Measurements from ENCODE around the gene FADD.
"Not testable (repeated sequence)": the region's sequence is repeated elsewhere in the genome, so short reads cannot be mapped to it uniquely, and the experiment has no call there.

FADD gene

DNA sequence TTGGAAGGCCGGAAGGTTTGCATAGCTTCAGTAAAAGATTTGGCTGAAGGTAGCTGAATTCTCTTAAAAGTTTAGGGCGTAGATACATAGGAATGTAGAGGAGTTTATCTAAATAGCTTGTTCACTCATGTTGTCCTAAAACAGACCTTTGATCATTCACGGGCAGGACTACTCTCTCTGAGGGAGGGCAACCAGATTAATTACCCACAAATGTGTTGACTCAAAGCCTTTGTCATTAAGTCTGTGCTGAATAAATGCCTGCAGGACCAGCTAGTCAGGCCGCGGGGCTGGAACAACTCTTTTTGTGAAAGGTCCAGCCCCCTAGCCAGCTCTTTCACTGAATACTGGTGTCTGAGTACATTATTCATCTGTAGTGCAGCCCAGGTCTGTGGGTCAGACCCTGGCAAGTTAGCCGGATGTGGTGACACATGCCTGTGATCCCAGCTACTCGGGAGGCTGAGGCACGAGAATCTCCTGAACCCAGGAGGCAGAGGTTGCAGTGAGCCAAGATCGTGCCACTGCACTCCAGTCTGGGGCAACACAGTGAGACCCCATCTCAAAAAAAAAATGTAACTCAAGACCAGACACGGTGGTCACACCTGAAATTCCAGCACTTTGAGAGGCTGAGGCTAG lies 2.8 kb upstream of the FADD start:
- TF ChIP-seq, protein P1, sequence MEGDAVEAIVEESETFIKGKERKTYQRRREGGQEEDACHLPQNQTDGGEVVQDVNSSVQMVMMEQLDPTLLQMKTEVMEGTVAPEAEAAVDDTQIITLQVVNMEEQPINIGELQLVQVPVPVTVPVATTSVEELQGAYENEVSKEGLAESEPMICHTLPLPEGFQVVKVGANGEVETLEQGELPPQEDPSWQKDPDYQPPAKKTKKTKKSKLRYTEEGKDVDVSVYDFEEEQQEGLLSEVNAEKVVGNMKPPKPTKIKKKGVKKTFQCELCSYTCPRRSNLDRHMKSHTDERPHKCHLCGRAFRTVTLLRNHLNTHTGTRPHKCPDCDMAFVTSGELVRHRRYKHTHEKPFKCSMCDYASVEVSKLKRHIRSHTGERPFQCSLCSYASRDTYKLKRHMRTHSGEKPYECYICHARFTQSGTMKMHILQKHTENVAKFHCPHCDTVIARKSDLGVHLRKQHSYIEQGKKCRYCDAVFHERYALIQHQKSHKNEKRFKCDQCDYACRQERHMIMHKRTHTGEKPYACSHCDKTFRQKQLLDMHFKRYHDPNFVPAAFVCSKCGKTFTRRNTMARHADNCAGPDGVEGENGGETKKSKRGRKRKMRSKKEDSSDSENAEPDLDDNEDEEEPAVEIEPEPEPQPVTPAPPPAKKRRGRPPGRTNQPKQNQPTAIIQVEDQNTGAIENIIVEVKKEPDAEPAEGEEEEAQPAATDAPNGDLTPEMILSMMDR (conservative IDR thresholded peaks at IDR 0.05; ENCODE audit: low read depth, low read length), result no peak
- no peak for DNase-seq (ENCODE audit: low read depth)
- H3K4me3 ChIP-seq (ENCODE audit: low read length), result no peak overlapping the region

DNA sequence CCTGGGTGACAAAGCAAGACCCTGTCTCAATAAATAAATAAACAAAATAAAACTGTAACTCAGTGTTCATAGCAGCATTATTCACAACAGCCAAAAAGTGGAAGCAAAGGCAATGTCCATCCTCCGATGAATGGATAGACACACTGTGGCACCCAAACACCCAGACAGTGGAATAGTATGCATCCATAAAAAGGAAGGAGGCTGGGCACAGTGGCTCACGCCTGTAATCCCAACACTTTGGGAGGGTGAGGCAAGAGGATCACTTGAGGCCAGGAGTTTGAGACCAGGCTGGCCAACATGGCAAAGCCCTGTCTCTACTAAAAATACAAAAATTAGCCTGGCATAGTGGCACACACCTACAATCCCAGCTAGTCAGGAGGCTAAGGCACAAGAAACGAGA lies 2.0 kb upstream of the FADD start:
- not testable (repeated sequence) for DNase-seq (ENCODE audit: low read depth)

DNA sequence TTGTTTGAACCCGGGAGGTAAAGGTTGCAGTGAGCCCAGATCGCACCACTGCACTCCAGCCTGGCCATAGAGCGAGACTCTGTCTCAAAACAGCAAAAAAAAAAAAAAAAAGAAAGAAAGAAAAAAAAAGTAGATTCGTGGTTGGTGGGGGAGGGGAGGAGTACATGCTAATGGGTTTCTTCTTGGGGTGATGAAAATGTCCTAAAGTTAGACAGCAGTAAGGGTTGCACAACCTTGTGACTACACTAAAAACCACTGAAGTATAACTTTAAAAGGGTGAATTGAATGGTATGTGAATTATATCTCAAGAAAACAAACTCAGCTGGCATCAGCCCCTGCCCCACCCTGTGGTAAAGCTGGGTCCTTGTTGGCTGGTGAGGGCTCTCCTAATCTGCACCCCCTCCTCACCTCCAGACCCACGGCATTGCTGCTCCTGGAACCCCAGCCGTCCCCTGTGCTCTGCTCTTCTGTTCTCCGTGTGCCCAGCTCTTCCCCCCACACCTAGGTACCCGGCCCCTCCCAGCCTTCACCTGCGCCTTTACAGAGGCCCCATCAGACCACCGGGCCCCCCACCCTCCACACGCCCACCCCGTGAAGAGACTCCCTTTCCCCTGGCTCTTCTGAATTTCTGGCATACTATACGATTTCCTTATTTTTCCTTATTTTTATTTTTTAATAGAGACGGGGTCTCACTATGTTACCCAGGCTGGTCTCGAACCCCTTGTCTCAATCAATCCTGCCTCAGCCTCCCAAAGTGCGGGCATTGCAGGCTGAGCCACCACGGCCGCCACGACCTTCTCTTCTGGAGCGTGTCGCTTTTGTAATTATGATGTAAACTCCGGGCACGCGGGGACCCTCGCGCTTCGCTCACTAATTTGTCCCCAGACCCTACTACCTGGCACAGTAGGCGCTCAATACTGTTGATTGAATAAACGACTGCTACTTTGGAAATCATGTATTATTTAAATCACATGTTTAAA lies 924 bp upstream of the FADD start:
- no peak for DNase-seq (ENCODE audit: low read depth)
- TF ChIP-seq, protein P1 (conservative IDR thresholded peaks at IDR 0.05; ENCODE audit: low read depth, low read length), result no peak
- H3K4me3 ChIP-seq (ENCODE audit: low read length), result peak overlapping the region; percentile 81

More for the DNA sequence above, 2.0 kb upstream of the FADD start:
- not testable (repeated sequence) for H3K4me3 ChIP-seq (ENCODE audit: low read length)

DNA sequence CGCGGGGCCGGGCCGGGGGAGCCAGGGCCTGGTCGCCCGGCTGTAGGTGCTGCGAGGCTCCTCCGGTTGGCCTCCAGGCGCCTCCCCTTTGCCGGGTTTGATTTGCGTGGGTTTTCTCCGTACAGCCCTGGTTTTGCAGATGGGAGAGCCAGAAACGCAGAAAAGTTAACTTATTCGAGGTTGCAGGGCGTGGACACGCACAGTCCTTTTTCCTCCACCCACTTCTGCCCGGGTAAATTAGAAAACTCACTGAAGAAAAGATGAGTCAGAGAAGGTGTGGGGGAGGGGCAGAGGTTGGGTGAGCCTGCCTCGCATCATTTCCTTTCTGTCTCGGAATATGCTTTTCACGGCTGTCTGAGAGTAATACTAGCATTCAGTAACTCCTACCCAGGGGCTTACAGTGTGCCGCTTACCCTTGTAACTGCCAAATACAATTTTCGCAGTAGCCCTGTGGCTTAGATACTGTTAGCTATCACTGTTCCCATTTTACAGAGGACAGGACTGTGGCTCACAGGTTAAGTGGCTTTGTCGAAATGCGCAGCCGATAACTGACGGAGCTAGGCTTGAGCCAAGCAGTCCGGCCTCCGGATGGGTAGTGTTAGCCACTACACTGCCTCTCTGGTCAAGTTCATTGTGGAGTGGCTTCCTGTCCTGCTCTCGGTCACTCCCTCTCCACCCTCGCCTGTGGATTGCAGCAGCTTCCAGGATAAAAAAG lies 812 bp downstream of the FADD start:
- DNase-seq (ENCODE audit: low read depth), result peak; percentile 54
- TF ChIP-seq, protein P1 (conservative IDR thresholded peaks at IDR 0.05; ENCODE audit: low read depth, low read length), result no peak
- peak overlapping the region; percentile 81 for H3K4me3 ChIP-seq (ENCODE audit: low read length)

DNA sequence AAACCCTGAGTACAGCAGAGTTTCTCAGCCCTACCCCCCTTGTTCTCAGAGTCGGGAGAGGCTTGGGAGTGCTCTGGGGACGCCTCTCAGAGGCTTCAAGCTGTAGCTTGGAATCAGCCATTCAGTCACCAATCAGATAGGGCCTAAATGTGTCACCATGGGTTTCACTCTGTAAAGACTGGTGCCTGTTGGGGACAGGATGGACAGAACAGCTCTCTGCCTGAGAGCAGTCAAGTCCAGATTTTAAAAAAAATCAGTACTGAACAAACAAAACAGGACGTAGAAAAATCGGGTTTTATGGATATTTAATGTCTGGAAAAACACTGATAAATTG lies 1.3 kb downstream of the FADD start:
- TF ChIP-seq, protein P1 (conservative IDR thresholded peaks at IDR 0.05; ENCODE audit: low read depth, low read length), result no peak
- DNase-seq (ENCODE audit: low read depth), result no peak
- H3K4me3 ChIP-seq (ENCODE audit: low read length), result peak overlapping the region; percentile 81

DNA sequence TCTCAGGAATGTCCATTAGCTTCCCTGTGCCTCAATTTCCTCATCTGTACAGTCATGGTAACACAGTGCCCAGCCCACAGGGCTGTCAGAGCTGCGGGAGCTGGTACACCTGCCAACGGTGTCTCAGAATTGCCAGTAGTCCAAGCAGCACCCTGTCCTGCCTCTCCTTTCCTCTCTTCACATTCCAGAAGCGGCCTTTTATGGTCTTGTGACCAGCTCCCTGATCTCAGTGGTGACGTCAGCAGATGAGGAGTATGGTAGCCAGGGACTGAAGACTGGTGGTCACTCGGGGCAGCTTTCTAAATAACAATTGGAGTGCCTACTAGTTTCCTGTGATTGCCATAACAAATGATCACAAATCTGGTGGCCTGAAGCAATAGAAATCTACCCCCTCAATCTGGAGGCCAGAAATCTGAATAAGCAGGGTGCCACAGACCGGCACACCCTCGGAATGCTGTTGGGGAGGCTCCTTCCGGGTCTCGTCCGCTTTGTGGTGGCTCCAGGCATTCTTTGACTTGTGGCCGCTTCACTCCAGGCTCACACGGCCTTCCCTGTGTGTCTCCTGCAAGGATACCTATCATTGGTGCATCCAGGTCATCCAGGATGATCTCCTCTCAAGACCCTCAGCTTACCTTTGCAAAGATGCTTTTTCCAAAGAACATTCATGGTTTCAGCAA lies 2.1 kb downstream of the FADD start:
- DNase-seq (ENCODE audit: low read depth), result peak; percentile 42
- H3K4me3 ChIP-seq (ENCODE audit: low read length), result no peak overlapping the region
- TF ChIP-seq, protein P1 (conservative IDR thresholded peaks at IDR 0.05; ENCODE audit: low read depth, low read length), result no peak

DNA sequence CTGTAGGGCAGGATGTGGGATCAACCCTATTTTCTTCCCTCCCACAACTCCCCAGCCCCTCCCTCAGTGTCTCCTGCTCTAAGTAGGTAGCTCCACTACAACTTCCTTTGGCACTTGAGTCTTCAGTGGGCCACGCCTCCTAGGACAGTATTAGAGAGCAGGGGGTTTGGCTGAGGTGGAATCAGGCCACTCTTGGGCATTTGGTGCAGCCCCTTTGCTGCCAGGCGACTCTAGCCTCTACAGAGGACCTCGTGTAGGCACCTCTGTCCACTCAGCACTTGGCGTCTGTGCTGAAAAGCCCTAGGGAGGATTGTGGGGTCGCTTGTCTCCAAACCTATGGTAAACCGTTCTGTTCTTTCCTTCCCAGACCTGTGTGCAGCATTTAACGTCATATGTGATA lies 2.7 kb downstream of the FADD start:
- no peak overlapping the region for H3K4me3 ChIP-seq (ENCODE audit: low read length)
- DNase-seq (ENCODE audit: low read depth), result no peak
- TF ChIP-seq, protein P1 (conservative IDR thresholded peaks at IDR 0.05; ENCODE audit: low read depth, low read length), result no peak
